Suppressor macrophage treated with lipopolysaccharide for 4 hours (primary cell): ENCODE results near the gene TPBG.
A peak's percentile ranks its signal among the peaks of the same experiment; 100 is the strongest.

ENCODE experiments used
- DNase-seq: peaks from one replicate; pipeline ENCODE4 v3.0.0-alpha.2; 2020

Gene TPBG

GRCh38 chr6:82363428-82364086 lies at the start of gene TPBG:
Gene TPBG, plus strand, starts transcription at chr6:82363817. Its CDS starts 1,145 bp downstream, at chr6:82364962.
- peak; percentile 9 for DNase-seq

- DNase-seq: no peak
Observed at GRCh38 chr6:82322386-82322785, 41.2 kb upstream of the TPBG start.

- DNase-seq: no peak
Observed at GRCh38 chr6:82329766-82330165, 33.9 kb upstream of the TPBG start.

- no peak for DNase-seq
Observed at GRCh38 chr6:82330171-82330804, 33.3 kb upstream of the TPBG start.

- no peak for DNase-seq
Observed at GRCh38 chr6:82331031-82331773, 32.4 kb upstream of the TPBG start.

GRCh38 chr6:82333781-82334180 lies 29.8 kb upstream of the TPBG start:
- DNase-seq: no peak

GRCh38 chr6:82337688-82338257 lies 25.8 kb upstream of the TPBG start:
- no peak for DNase-seq

GRCh38 chr6:82348130-82348529 lies 15.5 kb upstream of the TPBG start:
- DNase-seq: no peak

- DNase-seq: no peak
Observed at GRCh38 chr6:82353848-82354247, 9.8 kb upstream of the TPBG start.

GRCh38 chr6:82360552-82360951 lies 3.1 kb upstream of the TPBG start:
- no peak for DNase-seq

- no peak for DNase-seq
Observed at GRCh38 chr6:82361631-82362030, 2.0 kb upstream of the TPBG start.

- no peak for DNase-seq
Observed at GRCh38 chr6:82362144-82362543, 1.5 kb upstream of the TPBG start.

- no peak for DNase-seq
Observed at GRCh38 chr6:82362878-82363427, 664 bp upstream of the TPBG start.

- DNase-seq: peak; percentile 16
Observed at GRCh38 chr6:82364087-82365015, 734 bp downstream of the TPBG start.

- DNase-seq: peak; percentile 1
Observed at GRCh38 chr6:82365016-82365795, 1.6 kb downstream of the TPBG start.

- DNase-seq: no peak
Observed at GRCh38 chr6:82367704-82368103, 4.1 kb downstream of the TPBG start.

GRCh38 chr6:82370788-82371187 lies 7.2 kb downstream of the TPBG start:
- DNase-seq: no peak

GRCh38 chr6:82371799-82372546 lies 8.4 kb downstream of the TPBG start:
- no peak for DNase-seq

GRCh38 chr6:82372656-82373055 lies 9.0 kb downstream of the TPBG start:
- no peak for DNase-seq

GRCh38 chr6:82374516-82374915 lies 10.9 kb downstream of the TPBG start:
- DNase-seq: no peak

GRCh38 chr6:82376636-82377035 lies 13.0 kb downstream of the TPBG start:
- DNase-seq: no peak
